ENCODE data around the gene DNAH12. TPM values are rescaled to one million over a fixed set of nuclear protein-coding genes. Genes with fewer than 3 reads are reported as not detected.

DNAH12 gene
- total RNA-seq, 4 donors from 2014 or later: 0.19 to 0.72 (median 0.31) TPM; not detected in 1

DNA sequence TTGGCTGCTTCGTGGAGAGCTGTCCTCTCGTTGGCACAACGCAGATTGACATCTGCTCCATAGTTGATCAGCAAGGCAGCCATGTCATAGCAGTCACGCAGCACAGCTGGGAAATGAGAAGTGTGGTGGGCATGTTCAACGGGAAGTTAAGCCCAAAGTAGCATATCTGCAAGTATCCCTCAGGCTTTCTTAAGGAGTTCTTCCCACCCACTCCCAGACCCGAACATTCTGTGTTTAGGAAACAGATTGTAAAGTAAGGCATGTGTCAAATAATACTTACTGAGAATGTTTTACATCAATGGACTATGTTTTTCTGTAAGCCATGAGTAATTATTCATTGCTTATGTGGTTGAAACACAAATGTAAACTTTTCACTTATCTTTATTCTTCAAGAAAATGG lies 260.8 kb downstream of the DNAH12 start:
- TF ChIP-seq, protein P1, sequence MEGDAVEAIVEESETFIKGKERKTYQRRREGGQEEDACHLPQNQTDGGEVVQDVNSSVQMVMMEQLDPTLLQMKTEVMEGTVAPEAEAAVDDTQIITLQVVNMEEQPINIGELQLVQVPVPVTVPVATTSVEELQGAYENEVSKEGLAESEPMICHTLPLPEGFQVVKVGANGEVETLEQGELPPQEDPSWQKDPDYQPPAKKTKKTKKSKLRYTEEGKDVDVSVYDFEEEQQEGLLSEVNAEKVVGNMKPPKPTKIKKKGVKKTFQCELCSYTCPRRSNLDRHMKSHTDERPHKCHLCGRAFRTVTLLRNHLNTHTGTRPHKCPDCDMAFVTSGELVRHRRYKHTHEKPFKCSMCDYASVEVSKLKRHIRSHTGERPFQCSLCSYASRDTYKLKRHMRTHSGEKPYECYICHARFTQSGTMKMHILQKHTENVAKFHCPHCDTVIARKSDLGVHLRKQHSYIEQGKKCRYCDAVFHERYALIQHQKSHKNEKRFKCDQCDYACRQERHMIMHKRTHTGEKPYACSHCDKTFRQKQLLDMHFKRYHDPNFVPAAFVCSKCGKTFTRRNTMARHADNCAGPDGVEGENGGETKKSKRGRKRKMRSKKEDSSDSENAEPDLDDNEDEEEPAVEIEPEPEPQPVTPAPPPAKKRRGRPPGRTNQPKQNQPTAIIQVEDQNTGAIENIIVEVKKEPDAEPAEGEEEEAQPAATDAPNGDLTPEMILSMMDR (IDR thresholded peaks at IDR 0.05): no peak
- no peak for DNase-seq (ENCODE audit: low spot score)
- ATAC-seq (ENCODE audit: low FRiP score): no peak

GRCh38 chr3:57281715-57282114 lies 262.4 kb downstream of the DNAH12 start:
- ATAC-seq (ENCODE audit: low FRiP score): no peak
- DNase-seq (ENCODE audit: low spot score): no peak
- TF ChIP-seq, protein P1 (IDR thresholded peaks at IDR 0.05): no peak

DNA sequence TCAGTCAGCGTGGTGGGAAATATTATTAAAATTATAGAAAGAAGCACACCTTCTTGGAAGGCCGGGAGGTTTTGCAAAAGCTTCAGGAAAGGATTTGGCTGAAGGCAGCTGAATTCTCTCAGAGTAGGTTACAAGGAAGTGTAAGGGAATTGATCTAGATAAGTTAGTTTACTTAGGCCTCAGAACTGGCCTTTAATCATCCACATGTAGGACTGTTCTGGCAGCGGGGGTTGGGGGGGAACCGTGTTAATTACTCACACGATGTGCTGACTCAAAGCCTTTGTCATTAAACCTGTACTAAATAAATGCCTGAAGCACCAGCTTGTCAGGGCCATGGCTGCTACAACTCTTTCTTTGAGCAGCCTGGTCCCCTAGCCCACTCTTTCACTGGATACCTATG lies 264.5 kb downstream of the DNAH12 start:
- ATAC-seq (ENCODE audit: low FRiP score) (no peak), DNase-seq (ENCODE audit: low spot score) (no peak)
- TF ChIP-seq, protein P1 (IDR thresholded peaks at IDR 0.05): no peak

DNA sequence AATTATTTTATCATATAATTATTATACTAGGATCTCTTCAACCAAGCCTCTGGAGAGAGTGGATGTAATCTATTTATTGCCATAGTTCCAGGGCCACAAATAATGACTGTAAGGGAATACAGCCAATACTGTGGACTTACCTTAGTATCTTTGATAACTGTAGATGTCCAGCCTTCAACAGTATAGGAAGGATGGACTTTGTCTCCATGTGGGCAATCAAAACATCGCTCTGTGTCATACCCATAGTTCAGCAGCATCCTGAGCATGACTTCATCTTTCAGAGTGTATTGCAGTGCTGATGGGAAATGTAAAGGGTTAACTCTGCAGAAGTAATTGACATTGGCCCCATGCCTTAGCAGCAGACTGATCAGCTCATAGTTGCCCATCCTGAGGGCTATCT lies 265.9 kb downstream of the DNAH12 start:
- ATAC-seq (ENCODE audit: low FRiP score): no peak
- no peak for DNase-seq (ENCODE audit: low spot score)
- TF ChIP-seq, protein P1 (IDR thresholded peaks at IDR 0.05): no peak

GRCh38 chr3:57275393-57275792 lies 268.8 kb downstream of the DNAH12 start:
- TF ChIP-seq, protein P1 (IDR thresholded peaks at IDR 0.05): no peak
- ATAC-seq (ENCODE audit: low FRiP score): no peak
- DNase-seq (ENCODE audit: low spot score): no peak

- ATAC-seq (ENCODE audit: low FRiP score): no peak
- DNase-seq (ENCODE audit: low spot score): no peak
These were observed 269.3 kb downstream of the DNAH12 start for GRCh38 chr3:57274845-57275244.

GRCh38 chr3:57268416-57268815 lies 275.7 kb downstream of the DNAH12 start:
- ATAC-seq (ENCODE audit: low FRiP score): no peak
- DNase-seq (ENCODE audit: low spot score): no peak
- TF ChIP-seq, protein P1 (IDR thresholded peaks at IDR 0.05): no peak

More at GRCh38 chr3:57274845-57275244, 269.3 kb downstream of the DNAH12 start:
- TF ChIP-seq, protein P1 (IDR thresholded peaks at IDR 0.05): no peak
